Endothelial cell of umbilical vein (primary cell): ENCODE results near the gene NSFL1C. TPM values are rescaled to one million over a fixed set of nuclear protein-coding genes. Genes with fewer than 3 reads are reported as not detected.

Experiments used
- BruUV-seq: library from RNA; stranded (reverse); fragments of 400-500 nt; replicated peaks from 2 replicates; lab custom pipeline; 2021; lab: Mats Ljungman, UMichigan
- CTCF ChIA-PET: fragments of 300-600, 350-600 bp; sonication (Branson Sonifier 250); formaldehyde crosslinking; loops from one replicate; lab custom pipeline; 2021; ENCODE audit warnings: antibody characterized with exemption, inconsistent platforms; lab: Charles Lee
- POLR2A ChIA-PET: fragments of 300-600, 350-600 bp; sonication (Branson Sonifier 250); formaldehyde crosslinking; loops from one replicate; lab custom pipeline; 2021; ENCODE audit warnings: antibody characterized with exemption, inconsistent platforms; lab: Charles Lee
- DNase-seq: peaks from one replicate; pipeline ENCODE4 v3.0.0-alpha.2; 2011; ENCODE audit warnings: low read depth, low spot score
- FAIRE-seq: peaks from 2 replicates; lab custom pipeline; 2011; peaks lifted over from hg19 to GRCh38; lab: Jason Lieb, UNC
- H2AFZ ChIP-seq: 2 replicates; pipeline ENCODE4 v1.6.0; 2012; ENCODE audit warnings: low read depth, low read length, control low read depth, inconsistent platforms
- H3K27ac ChIP-seq: 2 replicates; pipeline ENCODE4 v1.5.1; 2011; ENCODE audit warnings: low read depth, mild to moderate bottlenecking, control low read depth, low read length, moderate library complexity; ENCODE audit not compliant: insufficient read depth
- H3K27me3 ChIP-seq, 2 experiments: 2 replicates each; pipeline versions ENCODE4 v1.6.0 to v1.6.1; 2011; ENCODE audit warnings: low read length in 2 of 2, mixed read lengths in 1 of 2; ENCODE audit not compliant: control insufficient read depth in 2 of 2, insufficient read depth in 2 of 2
- H3K36me3 ChIP-seq, 2 experiments: 2 replicates in 1 of 2; 3 replicates in 1 of 2; pipeline ENCODE4 v1.5.1; 2011; ENCODE audit warnings: low read length in 2 of 2, mild to moderate bottlenecking in 1 of 2, moderate library complexity in 1 of 2; ENCODE audit not compliant: control insufficient read depth in 2 of 2, insufficient read depth in 2 of 2; ENCODE audit errors: extremely low read depth in 1 of 2
- H3K4me1 ChIP-seq: 3 replicates; pipeline ENCODE4 v1.5.1; 2011; ENCODE audit warnings: mild to moderate bottlenecking, low read length; ENCODE audit not compliant: control insufficient read depth, insufficient read depth; ENCODE audit errors: extremely low read depth
- H3K4me2 ChIP-seq: 2 replicates; pipeline ENCODE4 v1.6.1; 2011; ENCODE audit warnings: low read length, control low read depth, mixed read lengths; ENCODE audit not compliant: insufficient read depth
- H3K4me3 ChIP-seq, 3 experiments: fragments of 200-600 bp in 1 of 3; sonication (generic), shearing (Covaris generic) in 1 of 3; replicated peaks in 1 of 3; 2 replicates each; pipeline ENCODE4 v1.5.1; 2011 to 2016; ENCODE audit warnings: control low read depth in 3 of 3, low read length in 3 of 3, mild to moderate bottlenecking in 2 of 3, inconsistent platforms in 1 of 3, low read depth in 1 of 3, moderate library complexity in 1 of 3; ENCODE audit not compliant: insufficient read depth in 1 of 3
- H3K79me2 ChIP-seq: 2 replicates; pipeline ENCODE4 v1.6.0; 2012; ENCODE audit warnings: low read length, inconsistent platforms; ENCODE audit not compliant: control insufficient read depth, insufficient read depth
- H3K9ac ChIP-seq: replicated peaks from 2 replicates; pipeline ENCODE3; 2011; ENCODE audit warnings: low read length, control low read depth; ENCODE audit not compliant: insufficient read depth; ENCODE audit errors: extremely low read depth
- H3K9me1 ChIP-seq: replicated peaks from 3 replicates; pipeline ENCODE4 v1.6.0; 2011; ENCODE audit warnings: mild to moderate bottlenecking, low read length; ENCODE audit not compliant: control insufficient read depth, insufficient read depth; ENCODE audit errors: extremely low read depth
- H3K9me3 ChIP-seq: replicated peaks from 2 replicates; pipeline ENCODE4 v1.5.1; 2012; ENCODE audit warnings: low read length, inconsistent platforms; ENCODE audit not compliant: control insufficient read depth, insufficient read depth
- H4K20me1 ChIP-seq: replicated peaks from 2 replicates; pipeline ENCODE3; 2011; ENCODE audit warnings: mild to moderate bottlenecking, low read length; ENCODE audit not compliant: control insufficient read depth, insufficient read depth; ENCODE audit errors: extremely low read depth
- CTCF ChIP-seq, 2 donors: IDR thresholded peaks; 1 replicate in 1 of 2; 2 replicates in 1 of 2; pipeline ENCODE4 v1.5.1; 2011; ENCODE audit warnings: low read length in 2 of 2, mild to moderate bottlenecking in 2 of 2, moderate library complexity in 2 of 2, control low read depth in 1 of 2, inconsistent platforms in 1 of 2, low read depth in 1 of 2; ENCODE audit not compliant: insufficient read depth in 1 of 2; ENCODE audit errors: extremely low read depth in 1 of 2
- FOS ChIP-seq: IDR thresholded peaks from 2 replicates; pipeline ENCODE4 v1.6.1; 2011; ENCODE audit warnings: mild to moderate bottlenecking, low read length, moderate library complexity, borderline replicate concordance; ENCODE audit not compliant: insufficient read depth
- MAX ChIP-seq: IDR thresholded peaks from 2 replicates; pipeline ENCODE4 v1.6.1; 2011; ENCODE audit not compliant: insufficient read depth, insufficient read length
- POLR2AphosphoS5 ChIP-seq: IDR thresholded peaks from 2 replicates; pipeline ENCODE4 v1.6.1; 2012; ENCODE audit warnings: low read depth, mild to moderate bottlenecking, control low read depth, low read length, moderate library complexity; ENCODE audit not compliant: insufficient read depth
- dilution Hi-C: fragments of 300-500 bp; cut with MboI; formaldehyde crosslinking; loops from one replicate; pipeline ENCODE4 v1.15.0; 2019; ENCODE audit warnings: low sequenced_read_pairs; ENCODE audit not compliant: extremely low pct_ligation_motif_present
- intact Hi-C: fragments of 100-400 bp; cut with micrococcal nuclease; formaldehyde crosslinking; loops from one replicate; pipeline ENCODE4 v1.10.0; 2022
- polyA plus RNA-seq, 4 experiments: library from polyadenylated mRNA; depleted of rRNA in 3 of 4; stranded (reverse) in 3 of 4; unstranded in 1 of 4; fragments of >200 nt; gene quantifications; 2 replicates each; pipeline versions ENCODE4 v1.2.1 to v1.2.3, GENCODE V29; 2011 to 2012; ENCODE audit warnings: missing spikeins in 1 of 4
- total RNA-seq: library from RNA; stranded (reverse); gene quantifications from 2 replicates; pipeline ENCODE4 v1.2.3, GENCODE V29; 2021

NSFL1C gene
- total and polyA plus RNA-seq, 2 donors (not counting 3 experiments of a cell fraction or from before 2014, with no cell fraction given): 27.3 to 95.7 TPM

- peak overlapping the region; percentile 86 for H3K4me2 ChIP-seq
- intact Hi-C loops: loop anchor here (10.0 kb wide), 1 partner anchor 655 kb away; the partner anchor contains the start of gene FAM110A
- FAIRE-seq (no peak), DNase-seq (peak; percentile 29)
- no peaks in the 10 kb centered on the region for H4K20me1 ChIP-seq
- no peak overlapping the region for H2AFZ ChIP-seq
- peak overlapping the region in 2 of 3 experiments; percentile 18 to 47 for H3K4me3 ChIP-seq
- H3K36me3 ChIP-seq: no peaks in the 10 kb centered on the region
- peaks cover 31% of the 10 kb centered on the region for H3K4me1 ChIP-seq
- CTCF ChIA-PET: interaction anchor here (1.1 to 5.7 kb wide), 7 partner anchors 9 to 287 kb away, joined by 4 to 77 read pairs (median 5); partner anchors contain the start of gene NSFL1C
- H3K27ac ChIP-seq: peak overlapping the region; percentile 90
- BruUV-seq: no TSS peak
- H3K27me3 ChIP-seq: no peaks in the 10 kb centered on the region
- POLR2A ChIA-PET: no interaction called here
- H3K9ac ChIP-seq: no peak overlapping the region
- no peaks in the 10 kb centered on the region for H3K79me2 ChIP-seq
- no peaks in the 10 kb centered on the region for H3K9me1 ChIP-seq
- dilution Hi-C loops: no loop called here
- TF ChIP-seq POLR2AphosphoS5 (no peak), FOS (no peak), CTCF (IDR thresholded peaks at IDR 0.05; ENCODE audit: extremely low read depth in 1 of 2, insufficient read depth in 1 of 2, low read depth in 1 of 2, low read length in 2 of 2) (no peak), MAX (no peak)
- H3K9me3 ChIP-seq: no peaks in the 10 kb centered on the region
Observed at GRCh38 chr20:1489764-1490436, 23.3 kb upstream of the NSFL1C start.
